Stimulated activated CD4-positive, alpha-beta T cell treated with anti-CD3 and anti-CD28 coated beads, Interleukin-4, amount 100 ng/mL, for 1 hour (primary cell): ENCODE measurements around the gene SLU7.

Experiments used
- DNase-seq: peaks from one replicate; pipeline ENCODE4 v3.0.0-alpha.2; 2020

Gene SLU7

DNA sequence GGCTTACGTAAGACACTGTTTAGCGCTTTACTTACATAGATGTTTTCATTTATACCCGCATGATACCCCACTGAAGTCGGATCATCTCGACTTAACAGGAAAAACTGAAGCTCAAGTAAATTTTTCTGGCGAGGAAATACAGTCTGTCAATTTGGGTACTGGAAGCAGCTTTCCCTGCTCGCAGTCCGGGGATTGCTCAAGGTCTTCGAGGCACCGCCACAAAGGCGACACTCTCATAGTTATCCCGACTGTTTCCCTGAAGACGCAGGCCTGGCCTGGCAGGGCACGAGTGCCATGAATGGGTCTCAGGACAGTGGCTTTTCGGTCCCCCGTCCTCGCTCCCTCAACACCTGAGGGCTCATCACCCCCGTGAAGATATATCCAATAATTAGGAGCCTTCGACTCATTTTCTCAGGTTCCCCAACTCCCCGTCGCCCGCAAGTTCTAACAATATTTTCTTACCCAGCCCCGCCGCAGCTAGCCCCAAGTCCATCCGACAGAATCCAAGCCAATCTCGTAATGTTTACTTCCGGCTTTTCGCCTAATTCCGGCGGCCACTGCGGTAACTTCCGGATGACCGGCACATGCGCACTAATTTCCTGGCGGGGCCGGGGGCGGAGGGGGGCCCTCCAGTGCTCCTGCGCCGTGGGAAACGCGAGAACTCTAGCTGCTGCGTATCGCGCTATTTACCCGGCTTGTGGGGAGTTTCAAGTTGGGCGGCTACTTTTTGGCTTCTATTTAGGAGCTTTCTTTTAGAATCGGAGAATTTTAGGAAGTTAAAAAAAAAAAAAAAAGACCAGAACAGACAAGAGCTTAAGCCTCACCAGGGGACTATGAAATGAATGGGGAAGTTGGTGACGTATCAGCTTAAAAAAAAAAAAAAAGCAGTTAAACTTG, at the start of gene SLU7:
Gene SLU7, minus strand, starts transcription at position 521 of the 897 bp plus-strand sequence. CDS start 3,787 bp downstream, outside the sequence.
- DNase-seq, result peak; percentile 93

DNA sequence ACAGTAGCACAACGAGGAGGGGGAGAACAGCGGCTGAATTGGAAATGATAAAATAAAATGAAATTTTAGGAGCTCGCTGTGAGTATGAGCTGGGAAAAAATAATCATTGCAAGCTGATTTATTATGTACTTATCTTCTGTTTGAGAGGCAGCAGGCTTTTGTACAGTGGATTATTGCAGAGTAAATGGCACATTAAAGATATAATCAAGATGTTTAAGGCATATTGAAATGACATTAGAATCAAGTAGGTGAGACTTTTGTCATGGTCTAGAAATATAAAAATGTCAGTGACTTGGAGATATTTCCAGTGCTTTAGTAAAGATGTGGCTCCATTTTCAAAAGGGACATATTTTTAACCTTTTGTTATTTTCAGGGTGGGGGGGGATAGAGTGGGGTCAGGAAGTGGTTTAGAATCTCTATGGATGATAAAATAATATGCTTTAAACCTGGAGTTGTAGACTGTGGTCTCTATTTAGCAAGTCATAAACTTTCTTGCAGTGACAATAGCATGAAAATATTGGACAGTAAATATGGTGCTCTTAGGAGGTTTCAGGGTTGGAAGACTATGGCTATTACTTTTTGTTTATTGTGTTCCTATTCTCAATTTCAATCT, 49.6 kb upstream of the SLU7 start:
- no peak for DNase-seq

DNA sequence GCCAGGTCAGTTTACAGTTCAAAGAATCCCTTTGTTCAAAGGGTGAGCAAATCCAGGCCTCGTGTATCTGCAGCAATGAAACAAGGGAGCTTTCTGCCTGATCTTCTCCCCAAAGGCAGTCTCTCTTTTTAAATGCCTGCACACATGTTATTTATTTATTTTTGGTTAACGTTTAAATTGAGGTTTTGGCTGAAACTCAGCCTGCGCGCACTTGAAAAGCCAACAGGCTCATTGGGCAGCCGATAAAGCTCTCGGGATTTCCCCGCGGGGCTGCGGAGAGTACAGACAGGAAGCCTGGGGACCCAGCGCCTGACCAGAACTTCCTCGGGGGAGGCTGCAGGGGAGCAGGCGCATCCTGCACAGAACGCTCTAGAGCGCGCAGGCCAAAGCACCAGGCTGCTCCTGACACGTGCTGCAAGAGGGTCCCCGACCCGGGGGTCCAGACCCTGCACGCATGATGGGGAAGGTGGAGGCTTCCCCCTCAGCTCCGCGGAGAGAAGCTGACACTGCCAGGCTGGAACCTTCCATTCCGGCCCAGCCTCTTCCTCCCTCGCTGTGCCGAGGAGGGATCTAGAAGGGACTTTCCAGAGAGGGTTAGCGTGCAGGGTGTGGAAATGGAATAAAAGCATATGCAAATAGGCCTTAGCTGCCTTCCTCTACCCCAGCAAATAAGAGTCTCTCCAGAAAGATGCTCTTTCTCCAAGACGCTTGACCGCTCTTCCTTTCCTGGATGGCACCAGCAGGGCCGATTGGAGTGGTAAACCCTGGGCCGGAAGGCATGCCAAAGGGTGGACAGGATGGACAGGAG, 48.9 kb upstream of the SLU7 start:
- DNase-seq, result peak; percentile 78

DNA sequence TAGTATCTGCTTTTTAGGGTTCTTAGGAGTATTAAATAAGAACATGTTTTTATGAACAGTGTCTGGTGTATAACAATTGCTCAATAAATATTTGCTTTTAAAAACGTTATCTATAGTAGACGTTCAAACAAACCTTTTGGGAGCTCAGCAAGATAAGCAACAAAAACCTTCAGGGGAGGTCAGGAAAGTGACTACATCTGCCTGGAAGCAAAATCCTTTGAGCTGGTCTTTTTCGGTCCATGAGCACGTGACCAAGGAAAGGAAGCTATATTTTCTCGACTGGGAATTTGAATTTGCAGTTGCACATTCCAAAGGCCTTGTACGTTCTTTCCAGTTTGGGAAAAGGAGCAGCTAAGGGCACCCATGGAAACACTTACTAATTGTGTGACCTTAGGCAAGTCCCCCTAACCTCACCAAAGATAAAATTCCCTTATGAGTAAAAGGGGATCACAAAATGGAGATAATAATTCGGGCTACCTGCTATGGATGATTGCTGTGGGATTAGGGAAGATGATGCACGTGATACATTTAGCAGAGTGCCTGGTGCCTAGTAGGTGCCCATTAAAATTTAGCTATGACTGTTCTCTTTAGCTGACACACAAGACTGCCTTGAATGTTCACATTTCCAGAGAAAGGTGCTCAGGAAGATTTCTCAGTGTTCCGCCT, 48.1 kb upstream of the SLU7 start:
- DNase-seq, result no peak

DNA sequence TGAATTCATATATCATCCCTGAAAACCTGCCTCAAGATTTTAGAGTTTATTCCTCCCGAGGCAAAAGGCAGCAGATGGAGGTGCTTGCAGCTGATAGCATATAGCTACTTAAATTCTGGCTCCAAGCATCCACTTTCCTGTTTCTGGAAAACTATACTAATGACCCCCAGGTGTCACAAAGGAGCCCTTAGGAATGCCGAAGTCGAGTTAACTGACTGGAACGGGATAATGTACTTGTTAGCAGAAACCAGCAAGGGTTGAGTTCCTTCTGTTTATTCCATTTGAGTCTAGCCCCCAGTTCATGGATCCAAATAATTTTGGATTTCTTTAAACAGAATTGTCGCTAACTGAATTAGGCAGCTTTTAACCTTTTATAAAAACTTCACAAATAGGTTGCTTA, 47.2 kb upstream of the SLU7 start:
- no peak for DNase-seq

DNA sequence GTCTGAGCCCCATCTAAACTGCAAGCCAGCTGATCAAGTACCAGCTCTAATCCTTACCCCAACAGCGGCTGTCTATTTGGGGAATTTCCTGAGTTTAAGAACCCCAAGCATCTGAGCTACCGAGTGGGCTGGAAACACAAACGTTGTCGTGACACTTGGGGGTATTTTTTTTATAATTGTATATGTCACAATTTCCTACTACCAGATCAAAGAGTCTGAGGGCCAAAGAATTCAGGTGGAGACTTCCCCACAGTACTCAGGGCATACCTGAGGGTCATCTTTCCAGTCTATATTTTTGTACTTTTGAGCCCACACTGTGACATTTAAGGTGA, 45.6 kb upstream of the SLU7 start:
- DNase-seq, result no peak

DNA sequence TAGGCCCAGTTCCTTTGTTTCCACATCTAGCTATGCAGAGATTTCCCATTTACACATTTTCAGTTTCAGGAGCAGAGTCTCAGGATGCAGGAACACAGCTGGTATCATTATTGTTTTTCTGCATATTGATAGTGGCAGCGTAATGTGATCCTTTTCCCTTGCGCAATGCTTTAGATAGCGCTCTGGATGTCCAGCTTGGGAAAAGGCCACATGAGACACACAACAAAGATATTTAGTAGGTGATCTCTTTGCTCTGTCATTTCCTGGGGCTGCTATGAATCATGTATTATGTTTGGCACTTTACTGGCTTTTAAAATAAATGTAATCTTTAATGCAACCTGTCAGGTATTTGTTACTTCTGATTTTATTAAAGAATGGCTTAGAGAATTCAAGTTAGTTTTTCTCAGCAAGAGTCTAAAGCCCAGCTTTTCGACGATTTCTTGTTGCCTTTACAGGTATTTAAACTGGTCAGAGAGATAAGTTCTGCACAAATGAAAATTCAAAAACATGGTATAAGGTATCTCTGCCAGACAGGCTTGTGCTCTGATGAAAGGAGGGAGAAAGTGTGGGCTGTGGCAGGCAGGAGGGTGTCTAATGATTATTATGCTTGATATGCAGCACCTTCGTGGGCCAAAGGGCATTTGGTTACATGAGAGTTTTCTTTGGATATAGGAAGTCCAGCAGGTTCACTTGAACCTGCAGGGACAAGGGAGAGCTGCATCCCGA, 45.0 kb upstream of the SLU7 start:
- DNase-seq, result no peak

DNA sequence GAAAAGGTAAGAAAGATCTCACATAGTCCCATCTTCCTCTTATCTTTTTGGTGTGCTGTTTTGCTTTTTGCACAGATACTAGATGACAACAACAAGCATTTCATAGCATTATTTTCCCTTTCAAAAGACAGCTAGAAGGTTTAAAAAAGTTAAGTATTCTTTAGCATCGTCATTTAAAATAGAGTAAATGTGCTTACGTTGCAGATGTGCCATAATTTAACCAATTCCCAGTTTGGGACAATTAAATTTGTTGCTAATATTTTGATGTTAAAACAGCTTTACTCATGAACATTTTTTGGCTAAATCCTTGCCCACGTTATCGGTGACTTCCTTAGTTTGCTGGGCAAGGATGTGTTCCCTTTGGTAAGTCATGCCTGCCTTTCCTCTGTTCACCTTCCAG, 44.3 kb upstream of the SLU7 start:
- DNase-seq, result no peak

DNA sequence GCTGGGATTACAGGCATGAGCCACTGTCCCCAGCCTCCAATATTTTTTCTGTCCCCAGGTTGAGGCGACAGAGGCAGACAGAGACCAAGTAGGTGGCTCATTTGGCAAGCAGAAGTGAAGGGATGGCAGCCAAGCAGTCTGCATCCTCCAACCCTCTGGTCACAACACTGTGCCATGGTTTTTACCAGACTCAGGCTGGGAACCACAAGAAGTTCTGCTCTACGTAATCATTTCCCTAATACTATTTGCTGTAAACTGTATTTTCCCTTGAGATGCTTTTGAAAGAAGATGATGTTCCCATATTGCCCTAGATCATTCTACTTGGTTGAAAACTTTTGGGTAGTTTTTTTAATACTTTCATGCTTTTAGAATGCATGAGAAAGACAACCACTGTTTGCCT, 43.3 kb upstream of the SLU7 start:
- DNase-seq, result no peak

DNA sequence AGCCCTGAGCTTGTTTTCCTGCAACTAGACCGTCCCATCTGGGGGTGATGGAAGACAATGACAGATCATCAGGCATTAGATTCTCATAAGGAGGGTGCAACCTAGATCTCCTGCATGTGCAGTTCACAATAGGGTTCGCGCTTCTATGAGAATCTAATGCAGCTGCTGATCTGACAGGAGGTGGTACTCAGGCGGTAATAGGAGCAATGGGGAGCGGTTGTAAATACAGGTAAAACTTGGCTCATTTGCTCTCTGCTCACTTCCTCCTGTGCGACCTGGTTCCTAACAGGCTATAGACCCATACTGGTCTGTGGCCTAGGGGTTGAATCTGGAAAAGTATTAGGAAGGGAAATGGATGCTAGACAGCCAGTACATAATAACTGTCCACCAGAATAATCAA, 42.5 kb upstream of the SLU7 start:
- no peak for DNase-seq

DNA sequence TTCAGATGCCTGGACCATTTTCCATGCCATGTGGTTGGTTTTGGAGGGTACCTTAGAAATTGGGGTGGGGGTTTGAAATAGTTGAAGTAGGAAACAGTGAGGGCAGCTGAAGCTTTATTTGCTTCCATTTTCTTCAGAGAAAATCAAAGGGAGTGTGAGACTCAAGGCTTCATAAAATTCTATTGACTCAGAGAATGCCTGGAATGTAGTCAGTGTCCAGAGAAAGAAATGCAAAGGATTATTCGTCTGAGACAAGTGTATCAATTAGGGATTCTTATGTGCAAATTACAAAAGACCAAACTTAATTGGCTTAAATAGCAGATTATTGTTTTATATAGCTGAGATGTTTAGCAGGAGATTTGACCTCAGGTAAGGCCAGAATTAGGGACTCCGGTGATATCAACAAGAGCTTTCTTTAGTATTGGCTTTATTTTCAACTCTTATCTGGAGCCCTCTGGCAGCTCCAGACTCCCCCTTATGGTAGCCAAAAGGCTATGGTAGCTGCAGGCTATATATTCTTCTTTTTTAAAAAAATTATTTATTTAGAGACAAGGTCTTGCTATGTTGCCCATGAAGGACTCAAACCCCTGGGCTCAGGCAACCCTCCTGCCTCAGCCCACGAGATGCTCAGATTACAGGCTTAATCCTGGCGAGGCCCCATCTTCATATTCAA, 41.6 kb upstream of the SLU7 start:
- no peak for DNase-seq

DNA sequence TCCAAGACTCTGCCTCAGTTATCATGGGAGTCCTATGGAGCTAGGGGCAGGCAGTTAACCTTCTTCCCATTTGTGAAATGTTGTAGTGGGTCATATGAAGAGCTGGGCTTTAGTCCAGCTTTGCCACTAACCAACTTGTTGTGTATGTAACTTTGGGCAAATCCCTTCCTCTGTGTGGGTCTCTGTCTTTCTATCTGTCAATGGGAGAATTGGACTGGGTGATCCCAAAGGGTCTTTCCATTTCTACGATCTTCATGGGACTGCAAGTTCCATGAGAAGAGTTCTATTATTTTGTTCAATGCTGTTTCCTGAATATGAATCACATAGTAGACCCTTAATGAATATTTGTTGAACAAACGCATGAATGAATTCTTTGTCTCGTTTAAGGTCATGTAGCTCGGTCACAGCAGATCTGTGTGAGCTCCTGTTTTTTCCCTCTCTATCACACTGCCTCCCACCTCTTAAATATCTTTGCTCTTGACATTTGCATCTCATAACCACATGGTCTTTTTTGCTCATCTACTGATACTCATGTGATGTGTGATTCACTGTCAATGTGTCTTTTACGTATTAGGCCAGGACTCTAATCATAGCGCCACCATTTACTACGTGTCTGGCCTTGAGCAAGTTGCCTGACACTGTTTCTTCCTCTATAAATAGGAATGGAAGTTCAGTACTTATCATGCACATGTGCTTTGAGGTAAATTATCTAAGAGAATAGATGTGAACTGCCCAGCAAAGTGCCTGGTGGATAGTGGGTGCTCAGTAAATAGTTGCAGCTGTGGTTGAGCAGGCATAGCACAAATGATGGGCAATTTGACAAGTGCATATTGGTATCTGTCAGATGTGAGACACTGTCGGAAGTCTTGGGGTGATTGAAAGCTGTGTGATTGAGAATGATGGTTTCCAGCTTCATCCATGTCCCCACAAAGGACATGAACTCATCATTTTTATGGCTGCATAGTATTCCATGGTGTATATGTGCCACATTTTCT, 40.2 kb upstream of the SLU7 start:
- DNase-seq, result no peak

DNA sequence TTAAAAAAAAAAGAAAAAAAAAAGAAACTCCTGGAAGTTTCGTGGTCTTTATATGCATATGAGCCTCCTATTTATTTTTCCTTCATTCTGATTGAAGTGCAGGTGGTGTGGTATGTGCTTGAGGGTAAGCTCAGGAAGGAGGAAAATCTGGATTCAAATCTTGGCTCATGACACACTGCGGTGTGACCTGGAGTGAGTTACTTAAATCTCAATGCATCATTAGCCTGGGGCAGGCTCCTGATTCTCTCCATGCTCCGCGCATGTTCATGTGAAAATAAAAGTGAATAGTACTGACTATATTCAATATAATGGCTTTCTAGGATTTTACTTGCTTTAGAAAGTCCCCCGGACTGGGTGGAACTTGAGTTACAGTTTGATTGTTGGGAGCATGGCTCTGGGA, 38.4 kb upstream of the SLU7 start:
- no peak for DNase-seq

DNA sequence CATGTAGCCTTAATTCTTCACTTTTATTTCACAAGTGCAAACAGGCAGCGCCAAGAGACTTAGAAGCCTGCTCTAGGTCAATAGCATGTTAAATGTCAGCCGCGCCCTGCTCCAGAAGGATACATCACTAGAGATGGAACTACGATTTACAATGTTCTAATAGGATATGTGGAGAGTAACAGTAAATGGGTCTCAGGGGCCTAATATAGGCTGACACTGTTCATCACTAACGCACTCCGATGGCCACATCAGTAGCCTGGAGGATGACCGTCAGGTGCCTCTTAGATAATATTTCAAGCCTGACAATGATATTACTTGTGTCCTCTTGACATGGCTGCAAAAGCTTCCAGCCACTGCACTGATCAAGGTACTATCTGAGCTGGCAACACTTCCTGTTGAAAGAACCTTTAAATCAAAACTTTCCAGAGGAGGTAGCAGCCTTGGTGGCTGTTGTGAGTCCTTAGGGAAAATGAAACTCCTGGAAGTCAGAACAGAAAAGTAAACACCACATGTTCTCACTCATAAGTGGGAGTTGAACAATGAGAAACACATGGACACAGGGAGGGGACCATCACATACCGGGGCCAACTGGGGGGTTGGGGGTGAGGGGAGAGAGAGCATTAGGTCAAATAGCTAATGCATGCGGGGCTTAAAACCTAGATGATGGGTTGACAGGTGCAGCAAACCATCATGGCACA, 37.7 kb upstream of the SLU7 start:
- DNase-seq, result no peak

DNA sequence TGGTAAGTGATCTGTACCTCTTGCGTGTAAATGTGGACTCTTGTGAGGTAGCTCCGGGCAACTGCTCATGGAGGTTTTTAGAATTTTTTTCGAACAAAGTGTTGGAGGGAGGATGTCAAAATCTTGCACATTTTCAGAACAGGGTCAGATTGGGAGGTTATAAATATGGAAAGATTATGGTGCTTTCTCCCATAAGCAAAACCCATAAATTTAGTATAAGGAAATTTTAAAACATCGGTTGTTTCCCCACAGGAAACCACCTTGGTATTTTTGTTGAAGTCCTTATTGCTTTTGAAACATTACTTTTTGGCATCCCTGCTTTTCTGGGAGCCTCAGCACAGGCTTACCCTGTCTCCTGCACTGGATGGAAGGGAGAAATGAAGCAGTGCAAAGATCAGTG, 36.7 kb upstream of the SLU7 start:
- no peak for DNase-seq

DNA sequence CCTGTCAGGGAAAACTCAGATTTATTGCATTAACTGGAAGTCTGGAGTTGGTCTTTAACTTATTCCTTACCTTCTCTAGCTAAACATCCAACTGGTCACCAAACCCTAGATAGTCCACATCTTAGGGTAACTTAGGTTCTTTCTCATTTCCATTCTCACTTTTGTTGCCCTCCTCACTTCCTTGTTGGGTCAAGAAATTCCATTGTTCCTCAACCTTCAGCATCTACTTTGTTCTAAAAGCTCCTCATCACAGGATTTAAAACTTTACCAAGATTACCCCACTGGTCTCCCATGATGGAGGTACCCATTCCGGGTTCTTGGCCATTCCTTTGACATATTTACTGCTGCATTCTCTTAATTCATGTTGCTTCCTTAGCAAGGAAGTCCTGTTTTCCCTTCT, 34.9 kb upstream of the SLU7 start:
- DNase-seq, result no peak

DNA sequence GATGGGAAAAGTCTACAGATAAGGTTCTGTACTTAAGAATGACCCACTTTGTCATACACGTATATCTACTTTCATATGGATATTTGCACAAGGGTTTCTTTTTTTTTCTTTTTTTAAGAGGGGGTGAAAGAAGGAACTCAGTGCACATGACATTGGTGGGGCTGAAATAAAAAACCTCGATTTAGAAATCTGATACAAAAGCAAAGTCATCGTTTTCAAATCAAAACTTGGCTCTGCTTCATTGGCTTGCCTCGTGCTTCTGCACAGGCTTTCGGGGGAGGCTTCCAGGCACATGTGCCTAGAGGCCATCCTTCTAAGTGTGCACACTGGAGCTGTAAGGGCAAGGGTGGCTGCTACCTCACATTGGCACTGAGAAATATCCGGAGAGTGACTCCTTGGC, 33.9 kb upstream of the SLU7 start:
- no peak for DNase-seq

DNA sequence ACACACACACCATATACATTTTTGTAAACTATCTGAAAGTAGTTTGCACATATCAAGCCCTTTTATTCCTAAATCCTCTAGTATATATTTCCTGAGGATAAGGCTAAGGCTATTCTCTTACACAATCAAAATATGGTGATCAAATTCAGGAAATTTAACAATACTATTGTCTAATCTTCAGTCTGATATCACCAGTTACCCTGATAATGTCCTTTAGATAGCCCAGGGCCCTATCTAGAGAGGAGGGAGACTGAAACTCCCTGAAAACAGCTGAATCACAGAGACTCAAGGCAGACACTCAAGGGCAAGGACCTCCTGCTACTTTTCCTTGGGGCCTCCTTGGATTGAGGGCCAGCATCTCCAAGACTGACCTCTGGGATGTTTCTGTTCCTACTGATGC, 33.2 kb upstream of the SLU7 start:
- no peak for DNase-seq

DNA sequence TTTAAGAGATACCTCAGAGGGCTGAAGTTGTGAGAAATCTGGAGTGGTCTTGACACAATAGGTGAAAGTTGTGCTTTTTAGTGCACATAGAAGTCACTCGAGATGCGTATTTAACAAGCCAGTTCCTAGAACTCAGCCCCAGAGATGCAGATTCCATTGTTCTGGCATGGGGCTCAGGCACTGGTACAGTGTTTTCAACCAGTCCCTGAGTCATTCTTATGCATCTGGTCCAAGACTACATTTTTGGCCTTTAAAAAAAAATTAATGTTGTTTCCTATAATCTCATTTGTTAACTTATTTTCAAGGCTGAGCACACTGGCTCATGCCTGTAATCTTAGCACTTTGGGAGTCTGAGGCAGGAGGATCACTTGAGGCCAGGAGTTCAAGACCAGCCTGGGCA, 32.4 kb upstream of the SLU7 start:
- DNase-seq, result no peak
